K562 (cell line): Measurements from ENCODE around the gene KRT5. TPM values are rescaled to one million over a fixed set of nuclear protein-coding genes. Genes with fewer than 3 reads are reported as not detected.

Experiments
- ATAC-seq: fragments of 200-7000 bp; cut with Tn5 transposase; 3 replicates; pipeline ENCODE4 v1.9.1; 2020; ENCODE audit warnings: moderate library complexity
- BruUV-seq: library from RNA; stranded (reverse); fragments of 400-500 nt; replicated peaks from 2 replicates; lab custom pipeline; 2021; lab: Mats Ljungman, UMichigan
- CTCF ChIA-PET: fragments of 300-600 bp; formaldehyde crosslinking; extraction: SDS; loops from one replicate; lab custom pipeline; 2021; ENCODE audit warnings: low intra/inter-chr PET ratio; lab: Yijun Ruan, JAX
- POLR2A ChIA-PET: fragments of 300-600, 350-650 bp; sonication (Branson Sonifier 250); formaldehyde crosslinking; extraction: SDS; loops from one replicate; lab custom pipeline; 2021; ENCODE audit warnings: antibody characterized with exemption, inconsistent platforms; lab: Yijun Ruan, JAX
- DNase-seq, 4 experiments: peaks; one replicate each; pipeline versions ENCODE4 v3.0.0 to v3.0.0-alpha.2; 2011 to 2018; ENCODE audit warnings: low spot score in 3 of 4, mixed read lengths in 3 of 4; ENCODE audit errors: extremely low read depth in 1 of 4
- FAIRE-seq: peaks from 2 replicates; lab custom pipeline; 2011; peaks lifted over from hg19 to GRCh38; lab: Jason Lieb, UNC
- H2AFZ ChIP-seq: 2 replicates; pipeline ENCODE4 v1.6.0; 2011; ENCODE audit warnings: low read depth, low read length, control low read depth, inconsistent platforms
- H3K27ac ChIP-seq: fragments of 200-600 bp; 3 replicates; pipeline ENCODE4 v1.8.0; 2011; ENCODE audit warnings: low read depth, mild to moderate bottlenecking, control low read depth, inconsistent platforms, low read length, moderate library complexity, mixed read lengths; ENCODE audit errors: extremely low read depth
- H3K27me3 ChIP-seq, 2 experiments: fragments of 300-600 bp in 1 of 2; 2 replicates in 1 of 2; 3 replicates in 1 of 2; pipeline versions ENCODE4 v1.6.0 to v1.8.0; 2011; ENCODE audit warnings: inconsistent platforms in 2 of 2, low read length in 2 of 2, mild to moderate bottlenecking in 1 of 2, mixed read lengths in 1 of 2, moderate library complexity in 1 of 2; ENCODE audit not compliant: control insufficient read depth in 2 of 2, insufficient read depth in 2 of 2
- H3K36me3 ChIP-seq: fragments of 300-600 bp; 3 replicates; pipeline ENCODE4 v1.8.0; 2011; ENCODE audit warnings: mild to moderate bottlenecking, low read length, inconsistent platforms; ENCODE audit not compliant: control insufficient read depth, insufficient read depth
- H3K4me1 ChIP-seq, 2 experiments: fragments of 200-600 bp in 1 of 2; replicated peaks in 1 of 2; 2 replicates in 1 of 2; 3 replicates in 1 of 2; pipeline versions ENCODE4 v1.5.1 to v1.8.0; 2011; ENCODE audit warnings: inconsistent platforms in 2 of 2, low read length in 2 of 2, mild to moderate bottlenecking in 1 of 2, mixed read lengths in 1 of 2, moderate library complexity in 1 of 2; ENCODE audit not compliant: control insufficient read depth in 2 of 2, insufficient read depth in 2 of 2
- H3K4me2 ChIP-seq: 2 replicates; pipeline ENCODE4 v1.6.1; 2011; ENCODE audit warnings: low read length, control low read depth, inconsistent platforms, mixed read lengths; ENCODE audit not compliant: insufficient read depth
- H3K4me3 ChIP-seq: fragments of 200-600 bp; sonication (generic), shearing (Covaris generic); 2 replicates; pipeline ENCODE4 v1.5.1; 2016; ENCODE audit warnings: control low read depth, inconsistent platforms
- H3K79me2 ChIP-seq: fragments of 200-600 bp; 3 replicates; pipeline ENCODE4 v1.8.0; 2011; ENCODE audit warnings: low read length, inconsistent platforms; ENCODE audit not compliant: control insufficient read depth, insufficient read depth
- H3K9ac ChIP-seq, 2 experiments: 2 replicates each; pipeline versions ENCODE4 v1.6.0 to v1.6.1; 2011; ENCODE audit warnings: low read depth in 2 of 2, low read length in 2 of 2, control low read depth in 1 of 2, inconsistent platforms in 1 of 2, mild to moderate bottlenecking in 1 of 2, mixed read lengths in 1 of 2; ENCODE audit not compliant: insufficient read depth in 1 of 2
- H3K9me1 ChIP-seq: one replicate; pipeline ENCODE4 v1.6.0; 2011; ENCODE audit warnings: inconsistent platforms, mild to moderate bottlenecking, low read length, moderate library complexity; ENCODE audit not compliant: control insufficient read depth, insufficient read depth
- H3K9me3 ChIP-seq: replicated peaks from 2 replicates; pipeline ENCODE4 v1.5.1; 2011; ENCODE audit warnings: low read depth, low read length, inconsistent platforms; ENCODE audit not compliant: control insufficient read depth, insufficient read depth
- H4K20me1 ChIP-seq: replicated peaks from 2 replicates; pipeline ENCODE4 v1.6.1; 2011; ENCODE audit warnings: low read length, inconsistent platforms, mixed read lengths; ENCODE audit not compliant: control insufficient read depth, insufficient read depth
- ARHGAP35 ChIP-seq: fragments of 450-650 bp; IDR thresholded peaks from 2 replicates; pipeline ENCODE4 v1.6.1; 2018; ENCODE audit not compliant: partially characterized antibody
- DMBX1 ChIP-seq: fragments of 250-450 bp; sonication (Bioruptor Pico); IDR thresholded peaks from 2 replicates; pipeline ENCODE4 v1.8.0; 2022; ENCODE audit warnings: inconsistent platforms, mild to moderate bottlenecking, moderate library complexity, borderline replicate concordance
- PHF21A ChIP-seq: fragments of 450-650 bp; IDR thresholded peaks from 2 replicates; pipeline ENCODE4 v1.6.1; 2017; ENCODE audit warnings: low read depth, borderline replicate concordance
- PRMT5 ChIP-seq: sonication (generic); formaldehyde crosslinking; IDR thresholded peaks from 2 replicates; pipeline ENCODE4 v1.5.0; 2020; ENCODE audit warnings: missing genetic modification reagents
- SMAD4 ChIP-seq: fragments of 250-450 bp; sonication (Bioruptor Pico); conservative IDR thresholded peaks from 2 replicates; pipeline ENCODE4 v1.8.0; 2021; ENCODE audit warnings: inconsistent platforms, mild to moderate bottlenecking, moderate library complexity
- TAF15 ChIP-seq: fragments of 200-400 bp; formaldehyde crosslinking; IDR thresholded peaks from 2 replicates; pipeline ENCODE4 v1.6.1; 2017; ENCODE audit warnings: mild to moderate bottlenecking, low read depth, low read length, moderate library complexity
- ZC3H4 ChIP-seq: sonication (generic); formaldehyde crosslinking; IDR thresholded peaks from 2 replicates; pipeline ENCODE4 v1.9.0; 2021; ENCODE audit warnings: missing genetic modification reagents, borderline replicate concordance
- ZNF311 ChIP-seq: fragments of 250-450 bp; sonication (Bioruptor Pico); IDR thresholded peaks from 2 replicates; pipeline ENCODE4 v1.4.0; 2020; ENCODE audit warnings: mild to moderate bottlenecking, moderate library complexity
- WGBS: fragments of 100-300 bp; shearing (Covaris generic); methylation state at CpG from one replicate; pipeline ENCODE4 v1.1.6; 2016; ENCODE audit warnings: low coverage, mixed read lengths; ENCODE audit not compliant: insufficient coverage; ENCODE audit errors: missing lambda C conversion rate; 5-methylcytosine and 5-hydroxymethylcytosine counted together
- in situ Hi-C: fragments of 300-500 bp; cut with MboI; formaldehyde crosslinking; loops from 4 replicates; pipeline ENCODE4 v1.15.0; 2018; ENCODE audit warnings: inconsistent platforms, mixed read lengths
- intact Hi-C: fragments of 100-400 bp; cut with micrococcal nuclease; formaldehyde crosslinking; loops from 2 replicates; pipeline ENCODE4 v1.14.2; 2022
- polyA plus RNA-seq, 8 experiments: library from polyadenylated mRNA; depleted of rRNA in 4 of 8; stranded (reverse) in 5 of 8; unstranded in 3 of 8; fragments of >200 nt; fragmentation: Nextera tagmentation in 2 of 8; fragmentation: Illumina TruSeq in 1 of 8; extraction: Ambion mirVana in 2 of 8; extraction: Trizol in 1 of 8; gene quantifications; 2 replicates each; pipeline versions ENCODE4 v1.2.1 to v1.2.3, GENCODE V29; 2011 to 2014; ENCODE audit warnings: inconsistent platforms in 1 of 8, missing spikeins in 1 of 8
- total RNA-seq, 7 experiments: library from RNA; depleted of rRNA in 6 of 7; stranded (reverse); fragments of >200 nt in 6 of 7; fragmentation: Illumina TruSeq in 2 of 7; extraction: Trizol in 2 of 7; gene quantifications; 2 replicates each; pipeline versions ENCODE4 v1.2.1 to v1.2.3, GENCODE V29; 2011 to 2021; ENCODE audit warnings: low replicate concordance in 1 of 7
- TF ChIP-seq, protein P1 (sequence below): fragments of 250-450 bp; sonication (Bioruptor Pico); IDR thresholded peaks from 2 replicates; pipeline ENCODE4 v1.8.0; 2022; ENCODE audit warnings: moderate library complexity, mild to moderate bottlenecking, inconsistent platforms
- TF ChIP-seq, protein P2 (sequence below): fragments of 250-450 bp; sonication (Bioruptor Pico); IDR thresholded peaks from 2 replicates; pipeline ENCODE4 v1.6.1; 2021; ENCODE audit warnings: mild to moderate bottlenecking

KRT5 gene
- total and polyA plus RNA-seq, 9 of the 15 experiments (the other 6 are each of a cell fraction or from before 2014, with no cell fraction given) = 0.32 TPM; not detected in 8

DNA sequence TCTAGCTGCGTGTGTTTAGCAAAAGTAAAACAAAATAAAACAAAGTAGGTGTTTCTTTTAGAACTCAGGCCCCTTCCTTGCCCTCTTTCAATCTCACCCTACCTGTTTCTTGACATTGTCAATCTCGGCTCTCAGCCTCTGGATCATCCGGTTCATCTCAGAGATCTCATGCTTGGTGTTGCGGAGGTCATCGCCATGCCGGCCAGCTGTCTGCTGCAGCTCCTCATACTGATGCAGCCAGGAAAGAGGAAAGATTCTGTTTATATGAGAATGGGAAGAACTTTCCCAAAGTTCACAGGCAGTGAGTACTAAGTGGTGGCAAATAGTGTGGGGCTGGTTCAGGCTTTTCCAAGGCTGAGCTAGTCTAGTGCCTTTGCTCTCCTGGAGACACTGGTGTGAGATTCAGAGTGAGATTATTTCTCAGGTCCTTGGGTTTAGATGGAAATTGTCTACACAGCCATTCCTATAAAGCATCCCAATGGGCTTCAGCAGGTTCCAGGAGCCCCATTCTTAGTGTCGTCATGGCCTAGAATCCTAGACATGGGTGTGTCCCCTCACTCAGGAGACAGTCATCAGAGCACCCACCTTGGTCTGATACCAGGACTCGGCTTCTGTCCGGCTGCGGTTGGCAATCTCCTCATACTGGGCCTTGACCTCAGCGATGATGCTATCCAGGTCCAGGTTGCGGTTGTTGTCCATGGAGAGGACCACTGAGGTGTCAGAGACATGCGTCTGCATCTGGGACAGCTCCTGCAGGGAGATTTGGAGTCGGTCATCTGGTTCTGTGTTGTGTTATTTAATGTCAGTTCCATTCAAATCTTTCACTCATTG lies 3.0 kb downstream of the KRT5 start:
- no peak overlapping the region for H3K4me3 ChIP-seq
- no peak overlapping the region for H3K9ac ChIP-seq
- H3K79me2 ChIP-seq = no peaks in the 10 kb centered on the region
- in situ Hi-C loops = no loop called here
- intact Hi-C loops = no loop called here
- no peak overlapping the region for H3K4me2 ChIP-seq
- no TSS peak for BruUV-seq
- H3K9me3 ChIP-seq = no peaks in the 10 kb centered on the region
- no peak for ATAC-seq
- ChIA-PET POLR2A (no interaction called here), CTCF (no interaction called here)
- H2AFZ ChIP-seq = no peak overlapping the region
- no peaks in the 10 kb centered on the region; a peak in 1 of 5 replicates for H3K4me1 ChIP-seq
- peaks cover 4% of the 10 kb centered on the region; the same call in 1 of the 2 replicates for H4K20me1 ChIP-seq
- DNase-seq = no peak
- no peaks in the 10 kb centered on the region for H3K36me3 ChIP-seq
- no peak overlapping the region for H3K27ac ChIP-seq
- FAIRE-seq = no peak
- H3K9me1 ChIP-seq = no peaks in the 10 kb centered on the region
- under 1% methylated on average over 14 of the region's 14 CpGs for WGBS
- peaks cover 21 to 67% of the 10 kb centered on the region in 2 experiments; a peak in 4 of 5 replicates for H3K27me3 ChIP-seq
- no peak for TF ChIP-seq ZC3H4
- TF ChIP-seq PHF21A = no peak
- no peak for TF ChIP-seq DMBX1 (CRISPR knock-in tag)
- TF ChIP-seq TAF15 = no peak
- no peak for TF ChIP-seq ZNF311 (CRISPR knock-in tag)
- TF ChIP-seq ARHGAP35 = no peak
- TF ChIP-seq, protein P1, sequence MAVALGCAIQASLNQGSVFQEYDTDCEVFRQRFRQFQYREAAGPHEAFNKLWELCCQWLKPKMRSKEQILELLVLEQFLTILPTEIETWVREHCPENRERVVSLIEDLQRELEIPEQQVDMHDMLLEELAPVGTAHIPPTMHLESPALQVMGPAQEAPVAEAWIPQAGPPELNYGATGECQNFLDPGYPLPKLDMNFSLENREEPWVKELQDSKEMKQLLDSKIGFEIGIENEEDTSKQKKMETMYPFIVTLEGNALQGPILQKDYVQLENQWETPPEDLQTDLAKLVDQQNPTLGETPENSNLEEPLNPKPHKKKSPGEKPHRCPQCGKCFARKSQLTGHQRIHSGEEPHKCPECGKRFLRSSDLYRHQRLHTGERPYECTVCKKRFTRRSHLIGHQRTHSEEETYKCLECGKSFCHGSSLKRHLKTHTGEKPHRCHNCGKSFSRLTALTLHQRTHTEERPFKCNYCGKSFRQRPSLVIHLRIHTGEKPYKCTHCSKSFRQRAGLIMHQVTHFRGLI (CRISPR knock-in tag) = no peak
- TF ChIP-seq SMAD4 (CRISPR knock-in tag) = no peak
- TF ChIP-seq, protein P2, sequence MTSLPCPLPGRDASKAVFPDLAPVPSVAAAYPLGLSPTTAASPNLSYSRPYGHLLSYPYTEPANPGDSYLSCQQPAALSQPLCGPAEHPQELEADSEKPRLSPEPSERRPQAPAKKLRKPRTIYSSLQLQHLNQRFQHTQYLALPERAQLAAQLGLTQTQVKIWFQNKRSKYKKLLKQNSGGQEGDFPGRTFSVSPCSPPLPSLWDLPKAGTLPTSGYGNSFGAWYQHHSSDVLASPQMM = no peak
- no peak for TF ChIP-seq PRMT5
